ENCODE data around the gene RPA3. TPM values are rescaled to one million over a fixed set of nuclear protein-coding genes. Genes with fewer than 3 reads are reported as not detected.

The RPA3 gene
- total RNA-seq (ENCODE audit: low replicate concordance): 40.4 and 44.2 TPM in 2 replicates

DNA sequence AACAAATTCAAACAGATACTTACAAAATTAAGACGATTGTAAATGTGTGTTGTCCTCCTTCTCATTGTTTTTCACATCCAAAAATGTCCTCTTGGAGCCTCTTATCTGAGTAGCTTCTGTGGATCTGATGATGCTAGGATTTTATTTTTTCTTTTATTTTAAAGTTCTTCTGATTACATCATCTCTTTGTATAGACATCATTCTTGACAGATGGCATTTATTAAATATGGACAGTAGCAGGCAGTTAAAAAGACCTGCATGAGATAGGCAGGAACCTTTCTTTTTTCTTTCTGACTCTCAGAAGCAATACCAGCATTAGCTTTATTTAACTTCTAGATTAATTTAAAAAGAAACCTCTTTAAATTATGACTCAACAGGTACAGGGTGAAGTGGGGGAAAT is at the start of gene RPA3:
Gene RPA3, minus strand, starts transcription at position 116 of the 400 bp plus-strand sequence. CDS start 78,189 bp downstream, outside the sequence.
- TF ChIP-seq, protein P1, sequence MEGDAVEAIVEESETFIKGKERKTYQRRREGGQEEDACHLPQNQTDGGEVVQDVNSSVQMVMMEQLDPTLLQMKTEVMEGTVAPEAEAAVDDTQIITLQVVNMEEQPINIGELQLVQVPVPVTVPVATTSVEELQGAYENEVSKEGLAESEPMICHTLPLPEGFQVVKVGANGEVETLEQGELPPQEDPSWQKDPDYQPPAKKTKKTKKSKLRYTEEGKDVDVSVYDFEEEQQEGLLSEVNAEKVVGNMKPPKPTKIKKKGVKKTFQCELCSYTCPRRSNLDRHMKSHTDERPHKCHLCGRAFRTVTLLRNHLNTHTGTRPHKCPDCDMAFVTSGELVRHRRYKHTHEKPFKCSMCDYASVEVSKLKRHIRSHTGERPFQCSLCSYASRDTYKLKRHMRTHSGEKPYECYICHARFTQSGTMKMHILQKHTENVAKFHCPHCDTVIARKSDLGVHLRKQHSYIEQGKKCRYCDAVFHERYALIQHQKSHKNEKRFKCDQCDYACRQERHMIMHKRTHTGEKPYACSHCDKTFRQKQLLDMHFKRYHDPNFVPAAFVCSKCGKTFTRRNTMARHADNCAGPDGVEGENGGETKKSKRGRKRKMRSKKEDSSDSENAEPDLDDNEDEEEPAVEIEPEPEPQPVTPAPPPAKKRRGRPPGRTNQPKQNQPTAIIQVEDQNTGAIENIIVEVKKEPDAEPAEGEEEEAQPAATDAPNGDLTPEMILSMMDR (IDR thresholded peaks at IDR 0.05; ENCODE audit: insufficient read depth, low read length): no peak
- H3K4me3 ChIP-seq (ENCODE audit: low read depth, low read length): no peak within 1 kb of the TSS
- DNase-seq (ENCODE audit: low read depth): no peak

DNA sequence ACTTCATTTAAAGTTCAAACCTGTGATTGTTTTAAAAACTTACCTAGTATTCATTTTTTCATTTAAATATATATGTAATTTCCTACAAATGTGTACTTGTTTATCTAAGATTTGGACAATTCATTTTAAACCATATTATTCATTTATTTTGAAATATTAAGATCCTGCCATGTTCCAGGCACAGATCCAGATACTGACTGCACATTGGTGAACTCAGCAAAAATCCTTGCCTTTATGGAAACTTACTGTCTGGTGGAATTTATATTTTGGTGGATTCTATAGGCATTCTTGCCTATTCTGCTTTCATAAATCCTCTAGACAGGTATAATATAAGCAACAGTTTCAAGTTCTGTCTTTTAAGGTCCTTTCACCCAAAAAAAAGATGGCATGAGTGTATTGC is 48.3 kb upstream of the RPA3 start:
- DNase-seq (ENCODE audit: low read depth): peak; percentile 32
- TF ChIP-seq, protein P1 (IDR thresholded peaks at IDR 0.05; ENCODE audit: insufficient read depth, low read length): no peak
- H3K4me3 ChIP-seq (ENCODE audit: low read depth, low read length): no peak overlapping the region

DNA sequence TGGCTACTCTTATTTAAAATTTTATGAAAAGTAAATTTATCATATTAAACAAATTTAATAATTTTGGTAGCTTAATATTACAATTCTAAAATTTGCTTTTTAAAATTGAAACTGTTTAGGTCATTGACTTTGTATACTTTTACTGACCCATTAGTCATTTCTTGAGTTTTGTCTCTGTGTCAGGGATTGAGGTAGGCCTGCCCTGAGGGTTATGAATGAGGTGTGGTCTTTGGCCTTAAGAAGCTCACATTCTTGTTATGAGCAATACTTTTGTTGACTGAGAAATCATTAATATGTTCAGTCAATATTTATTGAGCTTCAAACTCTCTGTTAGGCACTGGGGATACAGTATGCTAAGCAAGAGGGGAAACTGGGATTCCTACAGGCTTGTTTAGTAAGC is 47.0 kb upstream of the RPA3 start:
- no peak for DNase-seq (ENCODE audit: low read depth)

GRCh38 chr7:7764520-7765396 is 46.4 kb upstream of the RPA3 start:
- TF ChIP-seq, protein P1 (IDR thresholded peaks at IDR 0.05; ENCODE audit: insufficient read depth, low read length): no peak
- DNase-seq (ENCODE audit: low read depth): no peak
- no peak overlapping the region for H3K4me3 ChIP-seq (ENCODE audit: low read depth, low read length)

More for the DNA sequence above, 47.0 kb upstream of the RPA3 start:
- TF ChIP-seq, protein P1 (IDR thresholded peaks at IDR 0.05; ENCODE audit: insufficient read depth, low read length): no peak
- H3K4me3 ChIP-seq (ENCODE audit: low read depth, low read length): no peak overlapping the region

- peak; percentile 60 for DNase-seq (ENCODE audit: low read depth)
- H3K4me3 ChIP-seq (ENCODE audit: low read depth, low read length): peak overlapping the region; percentile 60
- TF ChIP-seq, protein P1 (IDR thresholded peaks at IDR 0.05; ENCODE audit: insufficient read depth, low read length): no peak
Observed at GRCh38 chr7:7761974-7762779, 43.8 kb upstream of the RPA3 start.

DNA sequence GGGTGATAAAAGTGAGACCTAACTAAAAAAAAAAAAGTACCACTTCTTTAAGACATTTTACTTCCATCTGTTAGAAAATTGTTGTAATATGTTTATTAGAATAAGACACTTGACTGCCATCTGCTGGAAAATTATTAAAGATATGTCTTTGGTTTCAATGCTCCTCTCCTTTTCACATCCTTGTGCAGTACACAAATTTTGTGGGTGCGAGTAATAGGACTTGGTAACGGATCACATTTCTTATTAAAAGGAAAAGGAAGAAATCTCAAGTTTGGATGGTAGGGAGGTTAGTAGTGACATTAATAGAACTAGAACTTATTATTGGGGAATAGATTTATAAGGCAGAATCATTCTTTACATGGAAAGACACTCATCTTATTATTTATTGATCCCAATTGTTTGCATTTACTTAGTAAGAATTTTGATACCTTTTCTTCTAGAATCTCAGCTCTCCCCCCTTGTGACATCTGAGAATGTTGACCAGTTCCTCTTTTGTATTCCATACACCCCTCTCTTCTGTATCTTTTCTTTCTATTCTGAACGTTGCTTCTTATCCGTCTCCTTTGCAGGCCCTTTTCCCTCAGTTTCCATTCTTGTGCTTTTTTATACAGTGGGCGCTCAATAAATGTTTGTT is 43.0 kb upstream of the RPA3 start:
- DNase-seq (ENCODE audit: low read depth): peak; percentile 80
- peak overlapping the region; percentile 60 for H3K4me3 ChIP-seq (ENCODE audit: low read depth, low read length)
- TF ChIP-seq, protein P1 (IDR thresholded peaks at IDR 0.05; ENCODE audit: insufficient read depth, low read length): peak; percentile 28

Measured in fibroblast of the aortic adventitia (primary cell).